ENCODE results near the gene HIC2.
"Not testable (repeated sequence)": the region's sequence is repeated elsewhere in the genome, so short reads cannot be mapped to it uniquely, and the experiment has no call there.

HIC2 gene

DNA sequence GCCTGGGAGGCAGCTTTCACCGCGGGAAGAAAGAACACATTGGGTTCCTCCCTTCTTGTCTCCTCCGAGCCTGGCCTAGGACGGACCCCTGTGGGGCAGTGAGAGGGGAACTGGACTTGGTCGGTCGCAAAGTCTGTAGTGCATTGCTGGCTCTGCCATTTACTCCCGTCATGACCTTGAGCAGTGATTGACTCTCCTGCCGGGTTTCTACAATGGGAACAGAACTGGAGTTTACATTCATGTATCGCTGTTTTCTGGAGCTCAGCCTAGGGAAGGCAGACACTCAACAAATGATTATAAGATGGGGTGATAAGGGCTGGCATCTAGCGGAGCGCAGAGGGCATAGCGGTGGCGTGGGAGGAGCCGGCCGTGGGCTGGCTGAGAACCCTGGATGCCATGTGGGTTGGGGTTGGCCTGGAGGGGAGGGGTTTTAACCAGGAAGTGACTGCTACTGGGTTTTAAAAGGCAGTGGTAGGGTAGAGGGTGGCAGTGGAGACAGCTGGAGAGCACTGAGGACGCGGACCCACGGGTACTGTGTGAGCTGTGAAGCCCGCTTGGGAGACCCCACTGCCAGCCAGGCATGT is 3.1 kb downstream of the HIC2 start:
- H3K27ac ChIP-seq (ENCODE audit: low read depth, low read length); H3K4me3 ChIP-seq (ENCODE audit: insufficient read depth, low read length, poor library complexity, severe bottlenecking); H3K36me3 ChIP-seq (ENCODE audit: low read length); H3F3A ChIP-seq (ENCODE audit: insufficient read depth); H3K4me2 ChIP-seq (ENCODE audit: low read depth, low read length, poor library complexity, severe bottlenecking); H3K9ac ChIP-seq (ENCODE audit: low read length); H4K20me1 ChIP-seq (ENCODE audit: low read depth, low read length); H3K27me3 ChIP-seq (ENCODE audit: low read length); H2AFZ ChIP-seq (ENCODE audit: low read depth, low read length, severe bottlenecking); H3K9me3 ChIP-seq (ENCODE audit: insufficient read depth, low read length); H3K9me2 ChIP-seq (replicated peaks; ENCODE audit: insufficient read depth, low read length); H3K79me2 ChIP-seq (ENCODE audit: insufficient read depth, low read length): not testable (repeated sequence)

DNA sequence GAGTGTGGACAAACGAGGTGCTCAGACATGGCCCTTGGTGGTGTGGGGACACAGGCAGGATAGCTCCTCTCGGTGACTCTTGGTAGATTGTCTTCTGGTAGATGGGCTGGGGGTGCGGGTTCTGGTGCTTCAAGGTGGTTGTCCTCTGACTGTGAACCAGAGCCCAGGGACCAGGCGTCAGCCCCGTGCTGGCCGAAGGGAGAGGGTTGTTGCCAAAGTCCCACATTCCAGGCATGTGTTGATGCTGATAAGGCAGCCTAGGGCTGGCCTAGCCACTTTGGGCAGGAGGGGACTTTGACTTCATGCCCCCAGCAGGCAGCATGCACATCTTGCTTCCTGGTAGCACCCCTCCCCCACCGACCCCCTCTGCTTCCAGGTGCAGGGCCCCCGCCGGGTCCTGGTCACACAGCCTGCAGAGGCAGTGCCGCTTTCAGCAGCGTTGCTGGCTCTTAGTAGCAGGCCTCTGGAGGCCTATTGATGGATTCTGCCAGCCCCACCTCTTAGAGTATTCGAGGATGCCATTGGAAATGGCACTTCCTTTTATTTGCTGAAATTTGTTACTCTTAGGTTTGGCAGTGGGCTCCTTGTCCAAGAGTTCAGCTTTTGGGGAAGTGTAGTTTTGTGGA is 7.0 kb downstream of the HIC2 start:
- not testable (repeated sequence) for H3K4me3 ChIP-seq (ENCODE audit: insufficient read depth, low read length, poor library complexity, severe bottlenecking); H3K9me2 ChIP-seq (replicated peaks; ENCODE audit: insufficient read depth, low read length); H3K9ac ChIP-seq (ENCODE audit: low read length); H3K27me3 ChIP-seq (ENCODE audit: low read length); H2AFZ ChIP-seq (ENCODE audit: low read depth, low read length, severe bottlenecking); H4K20me1 ChIP-seq (ENCODE audit: low read depth, low read length); H3F3A ChIP-seq (ENCODE audit: insufficient read depth); H3K4me2 ChIP-seq (ENCODE audit: low read depth, low read length, poor library complexity, severe bottlenecking); H3K79me2 ChIP-seq (ENCODE audit: insufficient read depth, low read length); H3K9me3 ChIP-seq (ENCODE audit: insufficient read depth, low read length); H3K27ac ChIP-seq (ENCODE audit: low read depth, low read length); H3K36me3 ChIP-seq (ENCODE audit: low read length)

DNA sequence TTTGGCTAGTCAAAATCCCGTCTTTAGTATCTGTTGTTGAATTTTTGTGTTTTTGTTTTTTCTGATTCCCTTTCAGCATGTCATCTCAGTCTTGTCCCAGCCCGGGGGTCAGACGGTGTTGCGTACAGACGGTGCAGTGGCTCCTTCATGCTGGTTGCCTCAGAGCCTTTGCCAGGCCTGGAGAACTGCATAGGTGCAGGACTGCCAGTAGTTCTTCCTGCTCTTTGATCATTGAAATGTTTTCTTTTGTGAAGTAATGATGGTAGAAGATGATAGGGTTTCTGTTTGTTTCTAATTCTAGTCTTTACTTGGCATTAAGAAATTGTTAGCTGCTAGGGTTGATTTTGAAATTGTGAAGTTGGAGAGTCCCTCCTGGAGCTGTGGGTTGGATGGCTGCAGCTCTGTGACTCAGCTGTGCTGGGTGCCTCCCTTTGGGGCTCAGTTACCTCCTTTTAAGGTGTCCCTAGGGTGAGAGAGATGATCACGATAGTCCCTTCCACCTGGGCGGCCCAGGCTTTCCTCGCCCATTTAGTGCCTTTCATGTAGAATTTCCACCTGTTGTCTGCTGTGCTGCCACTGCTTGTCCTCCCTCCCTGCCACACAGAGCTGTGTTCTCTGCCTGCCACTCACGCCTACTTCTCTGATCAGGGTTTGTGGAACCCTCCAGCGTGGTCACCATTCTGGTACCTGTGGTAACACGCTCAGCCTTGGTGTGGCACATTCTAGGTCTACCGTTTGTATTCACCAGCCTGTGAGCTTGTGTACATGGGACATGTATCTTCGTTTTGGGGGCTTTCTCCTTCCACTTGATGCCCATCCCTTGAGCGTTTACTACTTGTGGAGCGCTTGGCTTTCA is 17.4 kb downstream of the HIC2 start:
- not testable (repeated sequence) for H2AFZ ChIP-seq (ENCODE audit: low read depth, low read length, severe bottlenecking); H3K36me3 ChIP-seq (ENCODE audit: low read length); H3F3A ChIP-seq (ENCODE audit: insufficient read depth); H3K27ac ChIP-seq (ENCODE audit: low read depth, low read length); H3K79me2 ChIP-seq (ENCODE audit: insufficient read depth, low read length); H3K4me2 ChIP-seq (ENCODE audit: low read depth, low read length, poor library complexity, severe bottlenecking); H4K20me1 ChIP-seq (ENCODE audit: low read depth, low read length); H3K9me2 ChIP-seq (replicated peaks; ENCODE audit: insufficient read depth, low read length); H3K4me3 ChIP-seq (ENCODE audit: insufficient read depth, low read length, poor library complexity, severe bottlenecking); H3K9me3 ChIP-seq (ENCODE audit: insufficient read depth, low read length); H3K9ac ChIP-seq (ENCODE audit: low read length); H3K27me3 ChIP-seq (ENCODE audit: low read length)

DNA sequence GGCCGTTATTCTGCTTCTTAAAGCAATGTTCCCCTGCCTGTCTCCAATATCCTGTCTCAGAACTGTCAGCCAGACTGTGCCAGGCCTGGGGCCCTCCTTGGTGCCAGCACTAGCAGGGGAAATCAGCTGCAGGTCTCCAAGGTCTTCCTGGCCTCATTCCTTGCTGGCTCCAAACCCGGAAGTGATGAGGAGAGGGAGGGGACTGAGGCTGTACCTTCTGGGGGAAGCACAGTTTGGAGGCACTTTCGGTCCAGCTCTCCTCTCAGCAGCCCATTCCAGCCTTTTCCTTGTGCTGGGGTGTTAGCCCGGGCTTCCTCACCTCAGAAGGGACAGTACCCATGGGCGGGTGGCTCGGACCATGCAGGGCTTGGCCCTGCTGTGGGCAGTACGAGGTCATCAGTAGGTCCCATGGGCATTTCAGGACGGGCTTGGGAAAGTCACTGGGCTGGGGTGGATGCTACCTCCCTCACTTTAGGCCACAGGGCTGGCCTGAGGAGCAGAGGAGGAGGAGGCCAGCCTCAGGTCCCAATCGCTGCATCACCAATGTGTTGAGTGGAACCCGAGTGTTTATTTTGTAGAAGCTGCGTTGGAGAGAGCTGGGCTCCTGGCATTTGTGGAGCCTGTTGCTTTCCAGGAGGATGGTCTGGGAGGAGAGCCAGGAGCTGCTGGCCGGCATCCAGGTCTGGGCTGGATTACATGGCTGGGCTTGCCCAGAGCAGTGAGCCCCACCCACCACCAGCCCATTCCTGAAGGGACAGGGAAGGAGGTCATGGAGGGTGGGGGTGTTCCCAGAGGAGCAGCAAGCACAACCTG is 19.0 kb downstream of the HIC2 start:
- not testable (repeated sequence) for H3K27me3 ChIP-seq (ENCODE audit: low read length)

DNA sequence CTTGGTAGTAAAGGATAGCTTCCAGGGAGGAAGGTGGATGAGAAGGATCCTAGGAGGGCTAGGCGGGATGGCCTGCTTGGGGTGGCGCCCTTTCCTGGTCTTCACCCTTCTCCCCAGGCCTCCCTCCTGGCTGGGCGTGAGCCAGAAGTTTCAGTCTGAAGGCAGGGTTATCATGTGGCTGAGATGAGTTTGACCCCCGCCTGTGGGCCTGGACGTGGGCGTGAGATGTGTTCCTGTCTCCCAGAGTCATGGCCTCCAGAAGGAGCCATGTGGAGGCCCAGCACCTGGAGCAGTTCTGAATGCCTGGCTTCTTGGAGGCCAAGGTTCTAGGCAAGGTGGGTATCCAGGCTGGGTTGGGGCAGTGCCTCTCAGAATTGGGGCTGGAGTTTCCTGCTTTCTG is 20.8 kb downstream of the HIC2 start:
- not testable (repeated sequence) for H3K4me3 ChIP-seq (ENCODE audit: insufficient read depth, low read length, poor library complexity, severe bottlenecking); H4K20me1 ChIP-seq (ENCODE audit: low read depth, low read length); H3F3A ChIP-seq (ENCODE audit: insufficient read depth); H3K9me3 ChIP-seq (ENCODE audit: insufficient read depth, low read length); H3K27ac ChIP-seq (ENCODE audit: low read depth, low read length); H2AFZ ChIP-seq (ENCODE audit: low read depth, low read length, severe bottlenecking); H3K4me2 ChIP-seq (ENCODE audit: low read depth, low read length, poor library complexity, severe bottlenecking); H3K9me2 ChIP-seq (replicated peaks; ENCODE audit: insufficient read depth, low read length); H3K36me3 ChIP-seq (ENCODE audit: low read length); H3K9ac ChIP-seq (ENCODE audit: low read length); H3K27me3 ChIP-seq (ENCODE audit: low read length); H3K79me2 ChIP-seq (ENCODE audit: insufficient read depth, low read length)

More for the DNA sequence above, 19.0 kb downstream of the HIC2 start:
- not testable (repeated sequence) for H3K27ac ChIP-seq (ENCODE audit: low read depth, low read length); H3K36me3 ChIP-seq (ENCODE audit: low read length); H3F3A ChIP-seq (ENCODE audit: insufficient read depth); H3K4me3 ChIP-seq (ENCODE audit: insufficient read depth, low read length, poor library complexity, severe bottlenecking); H2AFZ ChIP-seq (ENCODE audit: low read depth, low read length, severe bottlenecking); H3K4me2 ChIP-seq (ENCODE audit: low read depth, low read length, poor library complexity, severe bottlenecking); H4K20me1 ChIP-seq (ENCODE audit: low read depth, low read length); H3K9ac ChIP-seq (ENCODE audit: low read length); H3K79me2 ChIP-seq (ENCODE audit: insufficient read depth, low read length); H3K9me2 ChIP-seq (replicated peaks; ENCODE audit: insufficient read depth, low read length); H3K9me3 ChIP-seq (ENCODE audit: insufficient read depth, low read length)

DNA sequence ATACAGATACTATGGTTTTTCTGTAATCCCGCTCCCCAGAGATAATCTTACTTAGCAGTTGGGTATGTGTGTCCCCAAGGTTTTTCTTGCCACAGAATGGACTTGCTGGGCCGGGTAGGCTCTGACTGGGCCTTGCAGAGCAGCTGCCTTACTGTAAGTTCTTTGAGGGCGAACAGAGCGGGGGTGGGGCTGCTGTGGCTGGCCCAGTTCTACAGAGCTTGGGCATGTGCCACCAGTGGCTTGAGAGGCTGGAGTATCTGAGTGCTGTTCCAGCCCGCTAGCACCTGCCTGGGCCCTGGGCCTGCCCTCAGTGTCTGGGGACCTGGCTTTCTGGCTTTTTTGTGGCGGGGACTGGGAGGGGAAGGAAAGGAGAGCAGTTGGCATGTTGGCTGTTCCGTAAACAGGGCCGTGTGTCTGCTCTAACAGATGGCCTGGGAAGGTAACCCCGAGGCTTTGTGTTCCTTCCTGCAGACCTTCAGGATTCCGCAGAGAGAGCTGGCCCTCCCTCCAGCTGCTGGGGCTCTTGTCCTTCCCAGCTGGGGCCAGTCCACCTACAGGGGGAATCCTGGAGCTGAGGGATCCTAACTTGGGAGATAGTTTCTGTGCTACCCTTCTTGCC is 23.0 kb downstream of the HIC2 start:
- H3K27me3 ChIP-seq (ENCODE audit: low read length); H3K9ac ChIP-seq (ENCODE audit: low read length); H3K27ac ChIP-seq (ENCODE audit: low read depth, low read length); H3K4me3 ChIP-seq (ENCODE audit: insufficient read depth, low read length, poor library complexity, severe bottlenecking); H3K9me2 ChIP-seq (replicated peaks; ENCODE audit: insufficient read depth, low read length); H3K9me3 ChIP-seq (ENCODE audit: insufficient read depth, low read length); H4K20me1 ChIP-seq (ENCODE audit: low read depth, low read length); H3F3A ChIP-seq (ENCODE audit: insufficient read depth); H3K79me2 ChIP-seq (ENCODE audit: insufficient read depth, low read length); H3K4me2 ChIP-seq (ENCODE audit: low read depth, low read length, poor library complexity, severe bottlenecking); H3K36me3 ChIP-seq (ENCODE audit: low read length); H2AFZ ChIP-seq (ENCODE audit: low read depth, low read length, severe bottlenecking): not testable (repeated sequence)

DNA sequence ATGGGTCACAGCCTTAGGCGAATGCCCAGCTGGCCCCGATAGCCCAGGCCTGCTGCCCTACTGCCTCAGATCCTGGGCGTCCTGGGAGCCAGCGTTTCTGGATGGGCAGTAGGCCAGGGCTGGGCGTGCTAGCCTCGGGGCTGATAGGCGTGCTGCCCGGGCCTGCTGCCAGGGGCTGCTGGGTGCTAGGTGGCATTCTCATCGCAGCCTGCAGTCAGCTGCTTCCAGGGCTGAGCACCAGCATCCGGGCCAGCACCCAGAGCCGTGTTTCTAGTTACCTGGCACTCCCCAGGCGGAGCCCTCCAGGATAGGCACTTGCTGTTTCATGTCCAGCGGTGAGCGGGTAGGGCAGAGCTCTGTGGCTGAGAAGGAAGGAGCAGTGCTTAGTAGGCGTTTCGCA is 23.5 kb downstream of the HIC2 start:
- H2AFZ ChIP-seq (ENCODE audit: low read depth, low read length, severe bottlenecking); H3F3A ChIP-seq (ENCODE audit: insufficient read depth); H3K4me2 ChIP-seq (ENCODE audit: low read depth, low read length, poor library complexity, severe bottlenecking); H3K9me2 ChIP-seq (replicated peaks; ENCODE audit: insufficient read depth, low read length); H3K36me3 ChIP-seq (ENCODE audit: low read length); H3K9ac ChIP-seq (ENCODE audit: low read length); H3K4me3 ChIP-seq (ENCODE audit: insufficient read depth, low read length, poor library complexity, severe bottlenecking); H3K79me2 ChIP-seq (ENCODE audit: insufficient read depth, low read length); H3K27ac ChIP-seq (ENCODE audit: low read depth, low read length); H3K9me3 ChIP-seq (ENCODE audit: insufficient read depth, low read length); H3K27me3 ChIP-seq (ENCODE audit: low read length); H4K20me1 ChIP-seq (ENCODE audit: low read depth, low read length): not testable (repeated sequence)

Measured in SU-DHL-6 (cell line).